Endodermal cell (in vitro differentiated cells): ENCODE results near the gene ICOS. TPM values are rescaled to one million over a fixed set of nuclear protein-coding genes. Genes with fewer than 3 reads are reported as not detected.
A peak's percentile ranks its signal among the peaks of the same experiment; 100 is the strongest.

Experiments used
- DNase-seq: peaks from one replicate; pipeline ENCODE4 v3.0.0-alpha.2; 2017
- H3K27ac ChIP-seq: 2 replicates; pipeline ENCODE4 v1.5.1; 2013; ENCODE audit warnings: mild to moderate bottlenecking, low read depth, low read length, moderate library complexity
- H3K27me3 ChIP-seq: 2 replicates; pipeline ENCODE4 v1.6.1; 2013; ENCODE audit warnings: mild to moderate bottlenecking, low read length, moderate library complexity; ENCODE audit not compliant: insufficient read depth, control insufficient read depth, poor library complexity, severe bottlenecking
- H3K36me3 ChIP-seq: 2 replicates; pipeline ENCODE4 v1.7.0; 2013; ENCODE audit warnings: mild to moderate bottlenecking, low read length, moderate library complexity; ENCODE audit not compliant: control insufficient read depth, insufficient read depth
- H3K4me1 ChIP-seq: one replicate; pipeline ENCODE4 v1.7.0; 2013; ENCODE audit warnings: low read length; ENCODE audit not compliant: control insufficient read depth, insufficient read depth
- H3K4me3 ChIP-seq: 2 replicates; pipeline ENCODE4 v1.5.1; 2013; ENCODE audit warnings: mild to moderate bottlenecking, low read length, moderate library complexity
- H3K9ac ChIP-seq: 2 replicates; pipeline ENCODE4 v1.6.1; 2013; ENCODE audit warnings: mild to moderate bottlenecking, low read length, moderate library complexity; ENCODE audit not compliant: poor library complexity, severe bottlenecking; ENCODE audit errors: extremely low read depth
- H3K9me3 ChIP-seq: 2 replicates; pipeline ENCODE4 v1.6.1; 2013; ENCODE audit warnings: mild to moderate bottlenecking, low read length, moderate library complexity; ENCODE audit not compliant: control insufficient read depth
- H3K27ac Mint-ChIP-seq: 2 replicates; pipeline ENCODE4 v1.8.0; 2020; ENCODE audit warnings: mixed read lengths
- H3K27me3 Mint-ChIP-seq: 2 replicates; pipeline ENCODE4 v1.8.0; 2021; ENCODE audit warnings: mild to moderate bottlenecking, mixed read lengths; ENCODE audit not compliant: insufficient read depth
- H3K36me3 Mint-ChIP-seq: 2 replicates; pipeline ENCODE4 v1.8.0; 2020; ENCODE audit warnings: low read depth, mixed read lengths
- H3K4me1 Mint-ChIP-seq: 2 replicates; pipeline ENCODE4 v1.8.0; 2020; ENCODE audit warnings: mixed read lengths
- H3K4me3 Mint-ChIP-seq: 2 replicates; pipeline ENCODE4 v1.8.0; 2020; ENCODE audit warnings: mild to moderate bottlenecking, moderate library complexity, mixed read lengths
- H3K9me3 Mint-ChIP-seq: 2 replicates; pipeline ENCODE4 v1.8.0; 2020; ENCODE audit warnings: mild to moderate bottlenecking, mixed read lengths
- WGBS, 2 experiments: methylation state at CpG; one replicate each; pipeline versions ENCODE4 v1.1.5 to v1.1.7; 2013; ENCODE audit warnings: missing lambda C conversion rate in 2 of 2, mixed read lengths in 1 of 2; ENCODE audit not compliant: insufficient coverage in 1 of 2, insufficient read length in 1 of 2; 5-methylcytosine and 5-hydroxymethylcytosine counted together
- total RNA-seq, 2 donors: library from RNA; stranded (reverse); fragmentation: NEBNext Ultra II Directional in 1 of 2; extraction: Animal tissue kit (Norgen Biotek cat#: 25700) in 1 of 2; gene quantifications; 2 replicates in 1 of 2; 3 replicates in 1 of 2; pipeline ENCODE4 v1.2.1, GENCODE V29; 2021
- TF ChIP-seq, protein P1 (sequence below): fragments of 200-600 bp; sonication (generic); conservative IDR thresholded peaks from 2 replicates; pipeline ENCODE4 v1.5.0; 2021; ENCODE audit warnings: antibody characterized with exemption, mild to moderate bottlenecking

The ICOS gene
- total RNA-seq, 2 donors from 2014 or later = not detected

GRCh38 chr2:203908066-203908796, 28.3 kb upstream of the ICOS start:
- Histone ChIP-seq H3K9ac (no peak overlapping the region), H3K27me3 (no peaks in the 10 kb centered on the region), H3K36me3 (no peaks in the 10 kb centered on the region), H3K27ac (no peak overlapping the region), H3K4me3 (no peak overlapping the region), H3K9me3 (peaks cover under 1% of the 10 kb centered on the region), H3K4me1 (no peaks in the 10 kb centered on the region)
- no peaks in the 10 kb centered on the region for H3K4me1 Mint-ChIP-seq
- no peak for DNase-seq
- H3K9me3 Mint-ChIP-seq = no peaks in the 10 kb centered on the region
- H3K36me3 Mint-ChIP-seq = no peaks in the 10 kb centered on the region
- H3K27ac Mint-ChIP-seq = no peak overlapping the region
- H3K27me3 Mint-ChIP-seq = no peaks in the 10 kb centered on the region
- WGBS, 2 experiments = 95 to 100% methylated on average over 3 to 5 of the region's 6 CpGs
- H3K4me3 Mint-ChIP-seq = no peak overlapping the region
- TF ChIP-seq, protein P1, sequence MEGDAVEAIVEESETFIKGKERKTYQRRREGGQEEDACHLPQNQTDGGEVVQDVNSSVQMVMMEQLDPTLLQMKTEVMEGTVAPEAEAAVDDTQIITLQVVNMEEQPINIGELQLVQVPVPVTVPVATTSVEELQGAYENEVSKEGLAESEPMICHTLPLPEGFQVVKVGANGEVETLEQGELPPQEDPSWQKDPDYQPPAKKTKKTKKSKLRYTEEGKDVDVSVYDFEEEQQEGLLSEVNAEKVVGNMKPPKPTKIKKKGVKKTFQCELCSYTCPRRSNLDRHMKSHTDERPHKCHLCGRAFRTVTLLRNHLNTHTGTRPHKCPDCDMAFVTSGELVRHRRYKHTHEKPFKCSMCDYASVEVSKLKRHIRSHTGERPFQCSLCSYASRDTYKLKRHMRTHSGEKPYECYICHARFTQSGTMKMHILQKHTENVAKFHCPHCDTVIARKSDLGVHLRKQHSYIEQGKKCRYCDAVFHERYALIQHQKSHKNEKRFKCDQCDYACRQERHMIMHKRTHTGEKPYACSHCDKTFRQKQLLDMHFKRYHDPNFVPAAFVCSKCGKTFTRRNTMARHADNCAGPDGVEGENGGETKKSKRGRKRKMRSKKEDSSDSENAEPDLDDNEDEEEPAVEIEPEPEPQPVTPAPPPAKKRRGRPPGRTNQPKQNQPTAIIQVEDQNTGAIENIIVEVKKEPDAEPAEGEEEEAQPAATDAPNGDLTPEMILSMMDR = no peak

DNA sequence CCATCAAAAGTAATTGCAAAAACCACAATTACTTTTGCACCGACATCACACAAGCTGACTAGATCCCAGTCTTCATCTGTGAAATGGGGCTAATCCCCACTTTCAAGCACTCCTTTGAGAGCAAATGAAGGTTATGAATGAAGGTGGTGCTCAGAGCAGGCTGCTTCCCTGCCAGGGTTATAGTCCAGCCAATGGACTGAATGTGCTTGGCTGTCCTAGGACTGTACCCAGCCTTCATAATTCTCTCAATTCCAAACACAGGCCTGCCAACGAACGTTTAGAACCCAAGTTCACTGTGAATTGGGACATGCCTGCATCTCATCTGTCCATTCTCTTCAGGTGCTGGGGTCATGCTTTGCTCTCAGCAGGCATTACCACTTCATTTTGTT, 27.8 kb upstream of the ICOS start:
- DNase-seq = no peak
- Mint-ChIP-seq H3K27me3 (no peaks in the 10 kb centered on the region), H3K27ac (no peak overlapping the region), H3K4me1 (no peaks in the 10 kb centered on the region), H3K4me3 (no peak overlapping the region), H3K36me3 (no peaks in the 10 kb centered on the region), H3K9me3 (no peaks in the 10 kb centered on the region)
- 89 to 100% methylated on average over 2 to 3 of the region's 3 CpGs for WGBS, 2 experiments
- no peaks in the 10 kb centered on the region for H3K27me3 ChIP-seq
- no peak overlapping the region for H3K4me3 ChIP-seq
- no peaks in the 10 kb centered on the region for H3K36me3 ChIP-seq
- H3K27ac ChIP-seq = no peak overlapping the region
- H3K4me1 ChIP-seq = no peaks in the 10 kb centered on the region
- TF ChIP-seq, protein P1 = no peak
- no peaks in the 10 kb centered on the region for H3K9me3 ChIP-seq
- H3K9ac ChIP-seq = no peak overlapping the region

- H3K36me3 Mint-ChIP-seq = no peaks in the 10 kb centered on the region
- no peaks in the 10 kb centered on the region for H3K27me3 Mint-ChIP-seq
- peak; percentile 63 for DNase-seq
Observed at GRCh38 chr2:203909261-203909967, 27.1 kb upstream of the ICOS start.

More at GRCh38 chr2:203909261-203909967, 27.1 kb upstream of the ICOS start:
- no peak overlapping the region for H3K4me3 Mint-ChIP-seq
- H3K9me3 Mint-ChIP-seq = no peaks in the 10 kb centered on the region
- Histone ChIP-seq H3K36me3 (no peaks in the 10 kb centered on the region), H3K9me3 (no peaks in the 10 kb centered on the region), H3K27ac (no peak overlapping the region), H3K4me1 (no peaks in the 10 kb centered on the region), H3K9ac (no peak overlapping the region), H3K27me3 (no peaks in the 10 kb centered on the region), H3K4me3 (no peak overlapping the region)
- H3K4me1 Mint-ChIP-seq = no peaks in the 10 kb centered on the region
- WGBS, 2 experiments = 57 to 100% methylated on average over 1 to 8 of the region's 8 CpGs
- H3K27ac Mint-ChIP-seq = no peak overlapping the region
- TF ChIP-seq, protein P1 = peak; percentile 88
